H4 (cell line): ENCODE data around the gene MRPS26. TPM values are rescaled to one million over a fixed set of nuclear protein-coding genes. Genes with fewer than 3 reads are reported as not detected.
"Not testable (repeated sequence)": the region's sequence is repeated elsewhere in the genome, so short reads cannot be mapped to it uniquely, and the experiment has no call there.

ENCODE experiments used
- DNase-seq: peaks from one replicate; pipeline ENCODE4 v3.0.0-alpha.2; 2015; ENCODE audit warnings: low spot score
- total RNA-seq: library from RNA; depleted of rRNA; stranded (reverse); fragments of >200 nt; shearing (Covaris generic); gene quantifications from 2 replicates; pipeline ENCODE4 v1.2.3, GENCODE V29; 2014

The MRPS26 gene
- total RNA-seq, 1 experiment from 2014 or later, result 78.0 TPM

DNA sequence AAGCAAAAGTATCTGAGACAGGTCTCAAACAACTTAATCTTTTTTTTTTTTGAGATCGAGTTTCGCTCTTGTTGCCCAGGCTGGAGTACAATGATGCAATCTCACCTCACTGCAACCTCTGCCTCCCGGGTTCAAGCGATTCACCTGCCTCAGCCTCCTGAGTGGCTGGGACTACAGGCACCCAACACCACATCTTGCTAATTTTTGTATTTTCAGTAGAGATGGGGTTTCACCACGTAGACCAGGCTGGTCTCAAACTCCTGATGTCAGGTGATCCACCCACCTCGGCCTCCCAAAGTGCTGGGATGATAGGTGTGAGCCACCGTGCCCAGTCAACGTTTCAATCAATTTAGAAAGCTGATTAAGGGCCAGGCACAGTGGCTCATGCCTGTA, 27.4 kb downstream of the MRPS26 start:
- not testable (repeated sequence) for DNase-seq

DNA sequence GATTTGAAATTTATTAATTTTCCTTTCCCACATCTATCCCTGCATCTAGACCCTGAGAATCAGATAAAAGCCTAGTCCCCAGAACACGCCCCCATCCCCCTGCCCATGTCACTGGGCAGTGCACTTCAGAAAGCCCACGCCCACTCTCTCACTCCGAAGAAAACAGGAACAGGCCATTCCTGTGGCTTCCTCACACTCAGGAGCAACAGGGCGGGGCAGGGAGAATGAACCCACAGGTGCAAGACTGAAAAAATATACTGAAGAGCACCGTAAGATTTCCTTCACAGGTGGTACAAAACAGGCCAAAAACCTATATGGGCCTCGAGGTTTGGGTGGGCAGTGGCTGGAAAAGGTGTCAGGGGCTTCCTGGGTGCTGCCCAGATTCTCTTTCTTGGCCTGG, 29.0 kb downstream of the MRPS26 start:
- DNase-seq, result no peak

DNA sequence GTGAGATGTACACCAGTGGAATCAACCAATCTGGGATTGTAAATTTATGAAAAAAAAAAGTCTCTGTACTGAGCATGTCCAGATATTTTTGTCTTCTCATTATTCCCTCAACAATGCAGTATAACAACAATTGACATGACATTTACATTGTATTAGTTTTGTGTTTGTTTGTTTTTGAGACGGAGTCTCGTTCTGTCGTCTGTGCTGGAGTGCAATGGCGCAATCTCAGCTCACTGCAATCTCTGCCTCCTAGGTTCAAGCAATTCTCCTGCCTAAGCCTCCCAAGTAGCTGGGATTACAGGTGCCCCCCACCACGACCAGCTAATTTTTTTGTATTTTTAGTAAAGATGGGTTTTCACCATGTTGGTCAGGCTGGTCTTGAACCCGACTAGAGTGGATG, 29.5 kb downstream of the MRPS26 start:
- not testable (repeated sequence) for DNase-seq

DNA sequence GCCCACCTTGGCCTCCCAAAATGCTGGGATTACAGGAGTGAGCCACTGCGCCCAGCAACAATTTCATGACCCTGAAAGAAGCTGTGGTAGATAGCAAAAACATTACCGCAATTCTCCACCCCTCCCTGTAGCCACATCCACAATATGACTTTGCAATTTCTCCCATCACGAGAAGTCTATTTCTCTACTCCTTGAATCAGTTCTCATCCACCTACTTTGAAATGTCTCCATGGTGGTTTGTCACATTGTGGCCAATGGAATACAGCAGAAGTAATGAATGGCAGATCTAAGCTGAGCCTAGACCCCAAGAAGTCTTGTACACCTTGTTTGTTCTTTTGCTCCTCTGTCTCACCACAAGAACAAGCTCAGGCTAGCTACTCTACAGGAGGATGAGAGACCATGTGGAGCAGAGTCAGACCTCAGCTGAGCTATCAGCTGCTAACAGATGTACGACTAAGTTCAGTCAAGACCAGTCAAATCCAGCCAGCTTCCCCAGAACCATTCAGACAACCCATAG, 31.8 kb downstream of the MRPS26 start:
- no peak for DNase-seq

DNA sequence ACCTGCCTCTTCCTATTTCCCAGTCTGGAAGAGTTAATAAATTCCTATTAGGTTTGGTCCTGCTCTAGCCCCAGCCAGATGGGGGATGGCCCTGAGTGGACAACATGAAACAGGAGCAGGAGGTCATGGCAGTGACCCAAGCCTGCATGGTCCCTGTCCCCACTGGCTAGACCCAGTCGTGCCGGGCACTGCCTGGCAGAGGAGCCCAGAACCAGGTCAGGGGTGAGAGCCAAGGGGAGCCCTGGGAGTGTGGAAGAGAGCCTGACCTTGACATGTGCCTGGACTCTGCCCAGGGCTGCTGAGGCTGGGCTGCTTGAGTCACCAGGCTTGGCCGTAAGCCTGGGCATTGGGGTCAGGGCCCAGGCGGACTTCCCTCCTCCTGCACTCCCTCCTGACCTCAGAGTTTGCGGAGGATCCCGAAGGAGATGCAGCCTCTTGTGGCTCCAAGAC, 35.1 kb downstream of the MRPS26 start:
- peak; percentile 24 for DNase-seq

DNA sequence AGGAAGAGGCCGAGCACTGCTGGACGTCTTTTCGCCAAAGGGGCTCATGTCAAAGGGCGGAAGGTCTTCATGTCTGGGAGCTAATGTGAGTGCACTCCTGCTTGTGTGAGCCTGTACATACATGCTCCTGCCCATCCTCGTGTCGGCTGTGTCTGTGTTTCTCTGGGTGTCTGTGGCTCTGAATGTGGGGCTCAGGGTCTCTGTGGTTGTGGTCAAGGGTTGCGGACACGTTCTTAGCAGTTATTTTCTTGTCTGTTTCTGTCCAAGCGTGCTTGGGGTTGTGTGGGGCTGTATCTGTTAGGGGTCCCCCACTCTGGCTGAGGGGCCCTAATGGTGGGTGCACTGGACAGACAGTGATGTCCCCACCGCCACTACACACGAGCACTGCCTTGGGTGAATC, 35.8 kb downstream of the MRPS26 start:
- DNase-seq, result no peak

DNA sequence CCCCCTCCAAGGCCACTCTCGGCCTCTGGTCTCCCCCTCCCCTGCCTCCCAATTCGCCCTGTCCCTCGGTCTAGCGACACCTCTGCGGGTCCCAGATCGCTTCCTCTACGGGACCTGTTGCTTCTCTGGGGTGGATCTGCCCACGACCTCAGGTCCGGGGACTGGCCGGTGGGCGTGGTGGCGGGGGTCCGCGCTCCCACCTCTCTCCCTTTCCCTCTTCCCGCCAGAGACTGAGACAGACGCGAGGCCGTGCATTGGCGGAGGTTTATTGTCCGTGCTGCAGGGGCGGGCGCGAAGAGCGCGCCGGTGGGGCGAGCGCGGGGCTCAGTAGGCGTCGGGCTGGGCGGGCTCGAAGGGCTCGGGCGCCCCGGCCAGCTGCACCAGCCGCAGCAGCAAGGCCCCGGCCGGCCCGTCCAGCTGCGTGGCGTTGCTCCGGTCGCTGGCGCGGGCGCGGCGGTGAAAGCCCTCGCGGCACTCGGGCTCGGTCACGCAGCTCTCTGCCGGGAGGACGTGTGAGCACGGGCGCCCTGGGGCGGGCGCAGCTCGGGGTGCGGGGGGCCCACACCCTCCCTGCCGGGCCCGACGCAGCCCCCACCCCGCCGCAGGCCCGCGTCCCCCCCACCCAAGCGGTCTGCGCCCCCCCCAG, 36.6 kb downstream of the MRPS26 start:
- DNase-seq, result no peak

DNA sequence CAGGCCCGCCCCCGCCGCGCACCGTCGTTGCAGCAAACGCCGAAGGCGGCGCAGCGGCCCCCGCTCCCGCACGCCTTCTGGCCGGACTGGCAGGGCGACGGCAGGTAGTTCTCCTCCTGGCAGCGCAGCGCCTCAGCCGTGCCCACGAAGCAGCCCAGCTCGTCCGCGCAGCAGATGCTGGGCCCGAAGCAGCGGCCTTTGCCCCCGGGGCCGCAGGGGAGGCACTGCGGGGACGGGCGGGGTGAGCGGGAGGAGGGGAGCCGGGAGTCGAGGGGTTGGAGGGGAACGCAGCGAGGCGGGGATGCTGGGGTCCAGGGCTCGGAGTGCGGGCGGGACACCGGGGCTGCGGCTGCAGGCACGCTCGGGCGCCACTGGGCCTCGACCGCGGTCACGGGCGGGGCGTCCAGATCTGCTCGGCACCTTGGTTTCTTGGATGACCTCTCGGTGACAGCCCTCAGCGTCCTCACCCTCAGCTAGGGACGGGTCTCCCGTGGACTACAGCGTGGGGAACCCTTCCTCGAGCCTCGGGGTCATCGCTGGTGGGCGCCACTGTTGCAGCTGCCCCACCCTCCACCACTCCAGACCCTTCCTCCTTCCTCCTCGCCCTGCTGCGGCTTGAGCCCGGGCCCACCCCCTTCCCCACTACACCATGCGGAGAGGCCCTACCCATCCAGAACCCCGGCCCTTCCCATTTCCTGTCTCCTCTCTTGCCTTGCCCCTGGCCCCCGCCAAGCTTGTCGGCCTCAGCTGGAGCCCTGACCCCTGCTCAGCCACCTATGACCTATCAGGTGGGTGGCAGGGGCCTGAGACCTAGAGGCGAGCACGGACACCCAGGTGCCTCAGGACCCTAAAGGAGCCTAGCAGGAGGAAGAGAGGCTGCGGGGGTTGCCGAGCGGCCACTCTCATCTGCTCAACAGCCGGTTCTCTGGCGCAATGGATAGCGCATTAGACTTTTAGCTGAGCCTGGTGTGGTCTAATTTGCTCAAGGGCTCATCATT, 37.4 kb downstream of the MRPS26 start:
- DNase-seq, result no peak

DNA sequence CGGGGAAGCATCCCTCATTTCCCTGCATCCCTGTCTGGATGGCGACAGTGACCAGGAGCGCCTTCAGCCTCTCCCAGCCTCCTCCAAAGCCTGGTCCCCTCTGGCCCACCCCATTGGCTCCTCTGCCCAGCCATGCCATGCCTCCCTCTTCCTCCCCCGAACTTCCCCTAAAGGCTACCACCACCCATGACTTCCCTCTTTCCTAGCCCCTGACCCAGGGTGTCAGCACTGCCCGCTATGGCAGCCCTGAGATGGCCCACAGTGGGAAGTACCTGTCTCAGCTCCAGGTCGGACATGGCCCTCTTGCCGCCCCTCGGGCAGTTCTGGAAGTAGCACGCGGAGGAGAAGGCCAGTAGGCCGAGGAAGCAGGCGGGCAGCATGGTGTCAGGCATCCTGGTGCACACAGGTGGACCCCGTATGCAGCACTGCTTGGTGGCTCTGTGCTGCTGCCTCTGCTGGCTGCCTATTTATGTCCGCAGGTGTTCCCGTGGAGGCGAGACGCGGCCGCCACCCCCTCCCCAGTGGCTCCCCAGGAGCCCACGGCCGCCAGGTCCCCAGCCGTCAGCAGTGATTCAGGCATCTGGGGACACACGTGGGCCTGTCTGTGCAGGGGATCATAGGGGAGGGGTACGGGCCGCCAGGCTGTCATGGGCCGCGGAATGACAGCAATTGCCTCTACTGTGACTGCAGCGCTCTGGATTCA, 38.6 kb downstream of the MRPS26 start, which contains the start of gene AVP:
TSS of gene AVP (minus strand) at position 442 of the 703 bp plus-strand sequence. CDS start at position 392, 50 bp downstream.
- DNase-seq, result no peak

DNA sequence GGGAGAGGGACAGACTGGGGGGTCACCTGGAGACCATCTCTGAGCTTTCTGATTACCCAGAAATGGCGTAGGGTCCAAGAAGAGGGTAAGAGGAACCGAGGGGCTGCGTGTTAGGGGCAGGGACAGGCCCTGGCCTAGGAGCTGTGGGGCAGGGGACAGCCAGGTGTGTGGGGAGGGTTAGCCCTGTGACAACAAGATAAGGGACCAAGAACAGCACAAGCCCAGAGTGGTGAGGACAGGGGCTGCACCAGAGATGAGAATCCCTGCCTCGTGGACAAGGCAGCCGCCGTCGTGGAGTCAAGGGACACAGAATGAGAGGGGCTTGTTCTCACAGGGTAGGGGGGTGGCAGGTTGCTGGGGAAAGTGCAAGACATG, 39.1 kb downstream of the MRPS26 start:
- no peak for DNase-seq

DNA sequence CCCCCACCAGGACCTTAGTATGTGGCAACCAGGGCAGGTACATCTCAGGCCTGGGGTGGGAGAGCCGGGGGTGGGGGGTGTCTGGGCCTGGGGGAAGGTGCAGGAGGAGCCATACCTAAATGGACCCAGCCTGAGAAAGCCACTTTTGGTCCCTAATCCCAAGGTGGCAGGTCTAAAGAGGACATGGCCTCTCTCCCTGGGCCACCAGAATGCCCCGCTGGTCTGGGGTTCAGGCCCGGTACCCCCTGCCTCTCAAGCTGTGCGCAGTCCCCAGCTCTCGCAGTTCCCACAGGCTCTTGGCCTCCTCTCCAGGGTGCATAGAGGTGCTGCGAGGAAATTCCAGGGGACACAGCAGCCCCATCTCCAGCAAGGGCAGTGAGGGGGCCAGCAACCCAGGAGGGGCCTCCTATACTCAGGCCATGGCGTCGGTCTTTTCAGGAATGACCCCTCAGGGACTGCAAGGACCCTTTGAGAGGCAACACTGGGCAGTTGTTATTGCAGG, 39.8 kb downstream of the MRPS26 start:
- no peak for DNase-seq

DNA sequence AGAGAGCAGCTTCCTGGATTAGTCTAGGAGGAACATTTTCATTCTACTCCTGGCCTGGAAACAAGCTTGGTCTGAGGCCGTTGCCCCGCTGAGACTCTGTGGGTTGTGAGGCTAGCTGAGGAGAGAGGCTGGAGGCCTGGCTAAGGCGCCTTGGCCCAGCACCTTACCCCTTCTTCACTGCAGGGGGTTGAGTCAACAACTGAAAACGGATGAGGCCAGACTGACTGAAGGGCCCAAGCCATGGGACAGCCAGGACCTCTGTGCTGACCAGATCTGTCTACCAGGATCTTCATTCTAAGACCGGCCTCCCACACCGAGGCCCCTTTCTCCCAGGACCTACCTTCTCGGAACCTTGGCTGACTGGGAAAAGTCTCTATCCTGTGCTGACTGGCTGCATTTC, 42.2 kb downstream of the MRPS26 start:
- no peak for DNase-seq

DNA sequence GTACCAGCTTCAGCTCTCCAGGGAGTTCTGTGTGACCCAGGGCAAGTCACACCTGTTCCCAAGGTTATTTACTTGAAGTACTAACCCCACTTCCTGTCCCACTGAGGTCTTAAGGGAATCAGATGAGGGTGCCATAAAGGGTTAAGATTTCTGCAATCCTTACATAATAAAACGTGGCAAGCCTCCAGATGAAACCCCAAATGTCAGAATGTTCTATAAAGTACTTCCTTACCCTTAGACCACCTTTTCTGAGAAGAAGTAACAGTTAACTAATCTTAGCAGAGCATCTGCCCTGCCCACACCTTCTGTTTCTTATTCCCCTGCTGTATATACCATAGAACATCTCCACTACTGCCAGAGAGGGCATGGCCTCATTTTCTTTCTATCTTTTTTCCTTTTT, 44.7 kb downstream of the MRPS26 start:
- no peak for DNase-seq

DNA sequence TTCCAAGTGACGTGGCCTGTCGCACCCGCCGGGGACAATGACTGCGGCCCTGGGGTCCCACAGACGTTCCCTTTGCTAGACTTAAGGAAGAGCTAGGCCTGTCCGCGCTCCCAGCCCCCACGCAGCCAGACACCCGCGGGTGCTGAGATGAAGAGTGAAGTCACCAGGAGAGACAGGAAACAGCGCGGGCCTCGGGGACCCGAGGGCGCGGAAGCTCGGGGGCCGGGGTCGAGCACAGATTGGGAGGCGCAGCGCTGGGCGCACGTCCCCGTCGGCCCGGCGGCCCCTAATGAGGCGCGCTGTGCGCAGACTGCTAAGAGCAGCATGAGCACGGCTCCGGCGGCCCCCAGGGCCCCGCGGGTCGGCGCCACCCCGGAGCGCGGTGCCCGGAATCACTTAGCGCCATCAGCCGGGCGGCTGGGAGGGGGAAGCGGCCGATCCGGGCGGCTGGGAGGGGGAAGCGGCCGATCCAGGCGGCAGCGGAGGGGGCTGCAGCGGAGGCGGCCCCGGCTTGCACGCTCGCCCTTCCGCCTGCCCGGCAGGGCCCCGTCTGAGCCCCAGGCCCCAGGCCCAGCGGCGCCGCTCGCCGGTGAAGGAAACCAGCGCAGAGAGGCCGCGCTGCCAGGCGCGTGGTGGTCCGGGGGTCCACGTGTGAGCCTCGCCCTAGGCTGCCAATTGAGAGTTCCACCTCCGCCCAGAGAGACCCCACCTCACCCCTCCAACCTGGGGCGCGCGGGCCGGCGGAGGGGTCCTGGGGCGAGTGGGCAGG, 46.9 kb downstream of the MRPS26 start:
- DNase-seq, result no peak

DNA sequence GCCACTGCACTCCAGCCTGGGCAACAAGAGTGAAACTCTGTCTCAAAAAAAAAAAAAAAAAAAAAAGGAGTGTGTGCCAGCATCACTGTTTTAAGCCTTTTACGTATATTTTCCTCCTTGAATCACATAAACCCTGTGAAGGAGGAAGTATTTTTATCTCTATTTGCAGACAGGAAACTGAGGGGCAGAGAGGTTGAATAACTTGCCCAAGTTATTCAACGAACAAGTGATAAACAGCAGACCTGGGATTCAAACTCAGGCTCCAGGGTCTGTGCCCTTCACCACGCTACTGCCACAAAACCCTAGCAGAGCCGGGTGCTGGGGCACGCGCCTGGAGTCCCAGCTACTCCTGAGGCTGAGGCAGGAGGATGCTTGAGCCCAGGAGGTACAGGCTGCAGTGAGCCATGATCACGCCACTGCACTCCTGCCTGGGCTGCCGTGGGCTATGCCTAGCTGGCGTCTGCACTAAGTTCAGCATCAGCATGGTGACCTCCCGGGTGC, 48.1 kb downstream of the MRPS26 start:
- no peak for DNase-seq

DNA sequence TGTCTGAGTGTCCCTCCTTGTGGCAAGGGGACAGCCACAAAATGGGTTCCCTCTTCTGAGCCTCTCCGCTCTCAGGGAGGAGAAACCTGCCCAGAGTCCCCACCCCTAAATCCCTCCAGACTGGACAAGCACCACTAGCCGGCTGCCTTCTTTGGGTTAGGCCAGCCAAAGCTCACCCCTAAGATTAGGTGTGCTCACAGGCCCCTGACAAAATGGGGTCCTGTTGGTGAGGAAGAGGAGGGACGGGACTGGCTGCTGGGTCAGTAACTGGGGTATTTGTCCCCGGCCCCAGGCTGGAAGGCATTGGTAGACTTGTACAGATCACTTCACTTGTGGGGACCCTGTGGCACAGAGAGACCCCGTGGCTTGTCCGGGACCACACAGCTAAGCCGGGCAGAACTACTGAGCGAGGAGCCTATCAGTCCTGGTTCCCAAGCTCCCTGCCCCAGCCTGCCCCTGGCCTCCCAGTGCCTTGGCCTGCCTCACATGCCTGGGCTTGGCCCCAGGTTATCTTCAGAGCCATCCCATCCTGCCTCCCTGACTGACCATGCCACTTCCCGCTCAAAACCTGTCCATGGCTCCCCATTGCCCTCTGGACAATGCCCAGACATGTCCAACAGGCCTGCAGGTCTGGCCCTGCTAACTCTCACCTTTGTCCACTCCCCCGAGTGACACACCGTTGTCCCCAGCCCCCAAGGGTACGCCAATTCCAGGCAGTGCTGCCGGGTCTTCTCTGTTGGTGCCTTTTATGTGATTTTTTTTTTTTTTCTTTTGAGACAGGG, 49.2 kb downstream of the MRPS26 start:
- no peak for DNase-seq
